HG03064 (cell line): ENCODE data around the gene NXPE4.
"Not testable (repeated sequence)": the region's sequence is repeated elsewhere in the genome, so short reads cannot be mapped to it uniquely, and the experiment has no call there.

Source experiments
- ATAC-seq: cut with Tn5 transposase; IDR thresholded peaks from one replicate; pipeline ENCODE4 v1.9.1; 2021; ENCODE audit warnings: low read depth; ENCODE audit not compliant: unreplicated experiment

The NXPE4 gene

DNA sequence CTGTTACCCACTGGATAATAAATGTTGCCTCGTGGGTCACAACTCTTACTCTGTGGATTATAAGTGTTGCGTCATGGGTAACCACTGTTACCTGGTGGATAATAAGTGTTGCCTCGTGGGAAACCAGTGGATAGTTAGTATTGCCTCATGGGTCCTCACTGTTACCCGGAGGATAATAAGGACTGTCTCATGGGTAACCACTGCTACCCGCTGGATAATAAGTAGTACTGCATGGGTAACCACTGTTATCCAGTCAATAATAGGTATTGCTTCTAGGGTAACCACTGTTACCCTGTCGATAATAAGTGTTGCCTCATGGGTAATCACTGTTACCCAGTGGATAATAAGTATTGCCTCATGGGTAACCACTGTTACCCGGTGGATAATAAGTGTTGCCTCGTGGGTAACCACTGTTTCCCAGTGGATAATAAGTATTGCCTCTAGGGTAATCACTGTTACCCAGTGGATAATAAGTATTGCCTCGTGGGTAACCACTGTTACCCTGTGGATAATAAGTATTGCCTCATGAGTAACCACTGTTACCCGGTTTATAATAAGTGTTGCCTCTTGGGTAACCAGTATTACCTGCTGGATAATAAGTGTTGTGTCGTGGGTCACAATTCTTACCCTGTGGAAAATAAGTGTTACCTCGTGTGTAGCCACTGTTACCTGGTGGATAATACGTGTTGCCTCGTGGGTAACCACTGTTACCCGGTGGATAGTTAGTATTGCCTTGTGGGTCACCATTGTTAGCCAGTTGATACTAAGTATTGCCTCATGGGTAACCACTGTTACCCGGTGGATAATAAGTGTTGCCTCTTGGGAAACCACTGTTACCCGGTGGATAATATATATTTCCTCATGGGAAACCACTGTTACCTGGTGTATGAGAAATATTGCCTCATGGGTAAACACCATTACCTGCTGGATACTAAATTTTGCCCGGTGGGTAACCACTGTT lies 15.7 kb upstream of the NXPE4 start:
- ATAC-seq, result no peak

DNA sequence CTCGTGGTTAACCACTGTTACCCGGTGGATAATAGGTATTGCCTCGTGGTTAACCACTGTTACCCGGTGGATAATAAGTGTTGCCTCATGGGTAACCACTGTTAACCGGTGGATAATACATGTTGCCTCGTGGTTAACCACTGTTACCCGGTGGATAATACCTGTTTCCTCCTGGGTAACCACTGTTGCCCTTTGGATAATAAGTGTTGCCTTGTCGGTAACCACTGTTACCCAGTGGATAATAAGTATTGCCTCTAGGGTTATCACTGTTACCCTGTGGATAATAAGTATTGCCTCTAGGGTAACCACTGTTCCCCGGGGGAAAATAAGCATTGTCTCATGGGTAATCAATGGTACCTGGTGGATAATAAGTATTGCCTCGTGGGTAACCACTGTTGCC lies 15.0 kb upstream of the NXPE4 start:
- ATAC-seq, result no peak

DNA sequence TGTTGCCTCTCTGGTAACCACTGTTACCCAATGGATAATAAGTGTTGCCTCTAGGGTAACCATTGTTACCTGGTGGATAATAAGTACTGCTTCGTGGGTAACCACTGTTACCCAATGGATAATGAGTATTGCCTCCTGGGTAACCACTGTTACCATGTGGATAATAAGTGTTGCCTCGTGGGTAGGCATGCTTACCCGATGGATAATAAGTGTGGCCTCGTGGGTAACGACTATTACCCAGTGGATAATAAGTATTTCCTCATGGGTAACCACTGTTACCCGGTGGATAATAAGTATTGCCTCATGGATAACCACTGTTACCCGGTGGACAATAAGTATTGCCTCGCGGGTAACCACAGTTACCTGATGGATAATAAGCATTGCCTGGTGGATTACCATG lies 13.8 kb upstream of the NXPE4 start:
- ATAC-seq, result no peak

DNA sequence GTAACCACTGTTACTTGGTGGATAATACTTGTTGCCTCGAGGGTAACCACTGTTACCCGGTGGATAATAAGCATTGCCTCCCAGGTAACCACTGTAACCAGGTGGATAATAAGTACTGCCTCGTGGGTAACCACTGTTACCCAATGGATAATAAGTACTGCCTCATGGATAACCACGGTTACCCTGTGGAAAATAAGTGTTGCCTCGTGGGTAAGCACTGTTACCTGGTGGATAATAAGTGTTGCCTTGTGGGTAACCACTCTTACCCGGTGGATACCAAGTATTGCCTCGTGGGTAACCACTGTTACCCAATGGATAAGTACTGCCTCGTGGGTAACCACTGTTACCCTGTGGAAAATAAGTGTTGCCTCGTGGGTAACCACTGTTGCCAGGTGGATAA lies 13.0 kb upstream of the NXPE4 start:
- not testable (repeated sequence) for ATAC-seq

DNA sequence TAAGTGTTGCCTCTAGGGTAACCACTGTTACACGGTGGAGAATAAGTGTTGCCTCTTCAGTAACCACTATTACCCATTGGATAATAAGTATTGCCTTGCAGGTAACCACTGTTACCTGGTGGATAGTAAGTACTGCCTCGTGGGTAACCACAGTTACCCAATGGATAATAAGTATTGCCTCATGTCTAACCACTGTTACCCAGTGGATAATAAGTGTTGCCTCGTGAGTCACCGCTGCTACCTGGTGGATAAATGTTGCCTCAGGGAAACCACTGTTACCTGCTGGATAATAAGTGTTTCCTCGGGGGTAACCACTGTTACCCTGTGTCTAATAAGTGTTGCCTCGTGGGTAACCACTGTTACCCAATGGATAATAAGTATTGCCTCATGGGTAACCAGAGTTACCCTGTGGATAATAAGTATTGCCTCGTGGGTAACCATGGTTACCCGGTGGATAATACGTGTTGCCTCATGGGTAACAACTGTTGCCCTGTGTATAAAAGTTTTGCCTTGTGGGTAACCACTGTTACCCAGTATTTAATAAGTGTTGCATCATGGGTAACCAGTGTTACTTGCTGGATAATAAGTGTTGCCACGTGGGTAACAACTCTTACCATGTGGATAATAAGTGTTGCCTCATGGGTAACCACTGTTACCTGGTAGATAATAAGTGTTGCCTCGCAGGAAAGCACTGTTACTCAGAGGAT lies 12.3 kb upstream of the NXPE4 start:
- ATAC-seq, result no peak

DNA sequence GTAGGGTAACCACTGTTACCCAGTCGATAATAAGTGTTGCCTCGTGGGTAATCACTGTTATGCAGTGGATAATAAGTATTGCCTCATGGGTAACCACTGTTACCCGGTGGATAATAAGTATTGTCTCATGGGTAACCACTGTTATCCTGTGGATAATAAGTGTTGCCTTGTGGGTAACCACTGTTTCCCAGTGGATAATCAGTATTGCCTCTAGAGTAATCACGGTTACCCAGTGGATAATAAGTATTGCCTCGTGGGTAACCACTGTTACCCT lies 11.2 kb upstream of the NXPE4 start:
- not testable (repeated sequence) for ATAC-seq

DNA sequence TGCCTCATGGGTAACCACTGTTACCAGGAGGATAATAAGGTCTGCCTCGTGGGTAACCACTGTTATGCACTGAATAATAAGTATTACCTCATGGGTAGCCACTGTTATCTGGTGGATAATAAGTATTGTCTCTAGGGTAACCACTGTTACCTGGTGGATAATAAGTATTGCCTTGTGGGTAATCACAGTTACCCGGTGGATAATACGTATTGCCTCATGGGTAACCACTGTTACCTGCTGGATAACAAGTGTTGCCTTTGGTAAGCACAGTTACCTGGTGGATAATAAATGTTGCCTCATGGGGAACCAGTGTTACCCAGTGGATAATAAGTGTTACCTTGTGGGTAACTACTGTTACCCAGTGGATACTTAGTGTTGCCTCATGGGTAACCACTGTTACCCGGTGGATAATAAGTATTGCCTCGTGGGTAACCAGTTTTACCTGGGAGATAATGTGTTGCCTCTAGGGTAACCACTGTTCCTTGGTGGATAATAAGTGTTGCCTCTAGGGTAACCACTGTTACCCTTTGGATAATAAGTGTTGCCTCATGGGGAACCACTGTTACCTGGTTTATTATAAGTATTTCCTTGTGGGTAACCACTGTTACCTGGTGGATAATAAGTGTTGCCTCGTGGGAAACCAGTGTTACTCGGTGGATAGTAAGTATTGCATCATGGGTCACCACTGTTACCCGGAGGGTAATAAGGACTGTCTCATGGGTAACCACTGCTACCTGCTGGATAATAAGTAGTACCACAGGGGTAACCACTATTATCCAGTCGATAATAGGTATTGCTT lies 10.6 kb upstream of the NXPE4 start:
- no peak for ATAC-seq

DNA sequence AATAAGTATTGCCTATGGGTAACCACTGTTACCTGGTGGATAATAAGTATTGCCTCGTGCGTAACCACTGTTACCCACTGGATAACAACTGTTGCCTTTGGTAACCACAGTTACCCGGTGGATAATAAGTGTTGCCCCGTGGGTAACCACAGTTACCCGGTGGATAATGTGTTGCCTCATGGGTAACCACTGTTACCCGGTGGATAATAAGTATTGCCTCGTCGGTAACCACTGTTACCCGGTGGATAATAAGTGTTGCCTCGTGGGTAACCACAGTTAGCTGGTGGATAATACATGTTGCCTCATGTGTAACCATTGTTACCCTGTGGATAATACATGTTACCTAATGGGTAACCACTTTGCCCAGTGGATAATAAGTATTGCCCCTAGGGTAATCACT lies 9.8 kb upstream of the NXPE4 start:
- no peak for ATAC-seq

DNA sequence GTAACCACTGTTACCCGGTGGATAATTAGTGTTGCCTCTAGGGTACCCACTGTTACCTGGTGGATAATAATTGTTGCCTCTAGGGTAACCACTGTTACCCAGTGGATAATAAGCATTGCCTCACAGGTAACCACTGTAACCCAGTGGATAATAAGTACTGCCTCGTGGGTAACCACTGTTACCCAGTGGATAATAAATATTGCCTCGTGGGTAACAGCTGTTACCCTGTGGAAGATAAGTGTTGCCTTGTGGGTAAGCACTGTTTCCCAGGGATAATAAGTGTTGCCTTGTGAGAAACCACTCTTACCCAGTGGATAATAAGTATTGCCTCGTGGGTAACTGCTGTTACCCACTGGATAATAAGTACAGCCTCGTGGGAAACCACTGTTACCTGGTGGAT lies 9.3 kb upstream of the NXPE4 start:
- no peak for ATAC-seq

DNA sequence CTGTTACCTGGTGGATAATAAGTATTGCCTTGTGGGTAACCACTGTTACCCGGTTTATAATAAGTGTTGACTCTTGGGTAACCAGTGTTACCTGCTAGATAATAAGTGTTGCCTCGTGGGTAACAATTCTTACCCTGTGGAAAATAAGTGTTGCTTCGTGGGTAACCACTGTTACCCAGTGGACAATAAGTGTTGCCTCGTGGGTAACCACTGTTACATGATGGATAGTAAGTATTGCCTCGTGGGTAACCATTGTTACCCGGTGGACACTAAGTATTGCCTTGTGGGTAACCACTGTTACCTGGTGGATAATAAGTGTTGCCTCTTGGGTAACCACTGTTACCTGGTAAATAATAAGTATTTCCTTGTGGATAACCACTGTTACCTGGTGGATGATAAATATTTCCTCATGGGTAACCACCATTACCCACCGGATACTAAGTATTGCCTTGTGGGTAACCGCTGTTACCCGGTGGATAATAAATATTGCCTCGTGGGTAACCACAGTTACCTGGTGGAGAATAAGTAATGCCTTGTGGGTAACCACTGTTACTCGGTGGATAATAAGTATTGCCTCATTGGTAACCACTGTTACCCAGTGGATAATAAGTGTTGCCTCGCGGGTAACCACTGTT lies 8.7 kb upstream of the NXPE4 start:
- ATAC-seq, result no peak

DNA sequence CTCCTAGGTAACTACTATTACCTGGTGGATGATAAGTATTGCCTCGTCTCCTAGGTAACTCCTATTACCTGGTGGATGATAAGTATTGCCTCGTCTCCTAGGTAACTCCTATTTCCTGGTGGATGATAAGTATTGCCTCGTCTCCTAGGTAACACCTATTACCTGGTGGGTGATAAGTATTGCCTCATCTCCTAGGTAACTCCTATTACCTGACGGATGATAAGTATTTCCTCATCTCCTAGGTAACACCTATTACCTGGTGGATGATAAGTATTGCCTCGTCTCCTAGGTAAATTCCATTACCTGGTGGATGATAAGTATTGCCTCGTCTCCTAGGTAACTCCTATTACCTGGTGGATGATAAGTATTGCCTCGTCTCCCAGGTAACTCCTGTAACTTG lies 7.6 kb upstream of the NXPE4 start:
- ATAC-seq, result not testable (repeated sequence)

DNA sequence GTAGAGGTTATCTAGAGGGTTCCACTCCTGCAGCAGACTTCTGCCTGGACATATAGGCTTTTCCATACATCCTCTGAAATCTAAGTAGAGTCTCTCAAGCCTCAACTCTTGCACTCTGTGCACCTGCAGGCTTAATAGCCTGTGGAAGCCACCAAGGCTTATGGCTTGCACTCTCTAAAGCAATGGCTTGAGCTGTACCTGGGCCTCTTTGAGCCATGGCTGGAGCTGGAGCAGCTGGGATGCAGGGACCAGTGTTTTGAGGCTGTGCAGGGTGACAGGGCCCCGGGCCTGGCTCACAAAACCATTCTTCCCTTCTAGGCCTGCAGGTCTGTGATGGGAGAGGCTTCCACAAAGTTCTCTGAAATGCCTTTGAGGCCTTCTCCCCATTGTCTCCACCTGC lies 2.9 kb upstream of the NXPE4 start:
- no peak for ATAC-seq

DNA sequence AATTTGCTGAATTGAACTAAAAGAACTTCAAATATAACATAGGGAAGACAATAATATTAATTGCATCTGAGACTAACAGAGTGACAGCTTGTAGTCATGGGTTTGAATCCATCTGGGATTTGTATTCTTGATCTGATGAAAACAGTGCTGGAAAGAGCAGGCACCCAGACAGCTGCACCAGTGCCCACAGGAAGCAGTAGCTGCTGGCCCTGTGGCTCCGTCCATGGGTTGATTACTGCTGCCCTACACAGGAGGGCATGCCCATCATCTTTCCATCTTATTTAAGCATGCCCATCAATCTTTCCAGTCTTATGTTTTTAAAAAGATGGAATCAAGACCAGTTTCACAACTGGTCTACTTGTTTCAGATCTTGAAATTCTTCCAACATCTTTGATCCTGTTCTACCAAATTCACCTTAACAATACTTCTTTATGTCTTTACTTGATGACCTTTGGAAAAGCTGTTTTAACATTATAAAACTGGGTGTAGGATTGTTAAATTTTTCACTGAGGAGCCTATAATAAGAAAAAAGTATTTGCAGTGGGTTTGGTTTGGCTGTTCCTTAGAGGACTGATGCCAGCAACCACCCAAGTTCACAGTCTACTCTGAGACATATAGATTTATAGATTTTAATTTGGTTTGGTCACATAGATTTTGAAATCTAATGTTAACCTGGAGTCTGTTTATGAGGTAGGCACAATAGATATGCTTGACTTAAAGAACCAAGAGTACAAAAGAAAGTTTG lies 761 bp upstream of the NXPE4 start:
- ATAC-seq, result no peak

DNA sequence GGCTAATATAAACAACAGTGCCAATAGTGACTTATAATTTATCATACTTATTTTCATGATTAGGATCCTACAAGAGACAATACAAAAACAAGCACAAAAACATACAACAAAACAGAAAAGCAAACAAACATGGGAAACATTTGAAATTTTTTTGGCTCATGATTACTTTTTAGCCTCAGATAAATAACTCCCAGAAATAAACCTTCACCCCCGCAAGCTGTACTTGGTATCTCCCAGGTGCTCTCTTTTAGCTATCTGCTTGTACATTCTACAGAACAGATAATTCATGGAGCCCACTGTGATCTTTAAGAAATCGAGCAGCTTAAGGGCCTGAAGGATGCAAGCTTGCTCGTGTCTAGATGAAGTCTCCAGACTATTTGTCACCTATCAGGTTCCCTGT lies 883 bp downstream of the NXPE4 start:
- ATAC-seq, result no peak

DNA sequence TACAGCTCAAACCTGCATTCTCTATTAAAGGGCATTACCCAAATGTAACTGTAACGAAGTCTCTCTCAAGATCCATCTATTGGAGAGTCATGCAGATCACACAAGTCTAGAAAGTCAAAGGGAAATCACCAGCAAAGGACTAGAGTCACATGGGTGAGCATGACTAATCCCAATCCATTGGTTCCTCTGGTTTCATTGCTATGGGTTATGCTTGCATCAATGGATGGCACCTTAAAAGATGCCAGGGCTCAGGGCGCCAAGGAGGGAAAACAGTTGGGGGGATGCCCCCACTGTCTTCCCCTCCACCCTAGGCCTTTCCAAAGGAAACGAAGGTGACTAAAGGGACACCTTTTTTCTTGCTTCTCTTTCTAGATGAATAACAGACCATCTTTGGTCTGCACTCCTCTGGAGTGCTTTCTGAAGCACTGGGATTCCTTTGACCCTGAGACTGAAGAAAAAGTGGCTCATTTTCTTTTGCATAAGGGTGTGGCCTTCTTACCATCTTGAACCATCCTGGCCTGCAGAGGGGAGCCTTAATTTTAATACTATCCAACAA lies 8.1 kb downstream of the NXPE4 start:
- no peak for ATAC-seq

DNA sequence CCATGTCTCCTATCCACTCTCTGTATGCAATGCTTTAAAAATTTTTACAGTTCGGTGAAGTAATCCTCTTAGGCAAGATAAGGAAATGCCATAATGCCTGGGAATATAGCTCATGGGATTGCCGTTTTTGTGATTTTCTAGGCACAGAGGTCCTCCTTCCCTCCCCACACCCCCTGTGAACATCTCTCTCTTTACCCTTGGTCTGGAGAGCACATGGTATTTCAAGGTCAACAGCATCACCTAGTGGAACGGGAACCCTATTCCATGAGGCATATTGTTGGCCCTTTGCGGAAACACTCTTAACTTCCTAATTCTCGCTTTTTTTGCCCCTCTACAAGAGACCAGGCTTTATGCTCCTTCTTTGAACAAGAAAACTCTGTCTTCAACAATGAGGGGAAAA lies 8.8 kb downstream of the NXPE4 start:
- ATAC-seq, result no peak

DNA sequence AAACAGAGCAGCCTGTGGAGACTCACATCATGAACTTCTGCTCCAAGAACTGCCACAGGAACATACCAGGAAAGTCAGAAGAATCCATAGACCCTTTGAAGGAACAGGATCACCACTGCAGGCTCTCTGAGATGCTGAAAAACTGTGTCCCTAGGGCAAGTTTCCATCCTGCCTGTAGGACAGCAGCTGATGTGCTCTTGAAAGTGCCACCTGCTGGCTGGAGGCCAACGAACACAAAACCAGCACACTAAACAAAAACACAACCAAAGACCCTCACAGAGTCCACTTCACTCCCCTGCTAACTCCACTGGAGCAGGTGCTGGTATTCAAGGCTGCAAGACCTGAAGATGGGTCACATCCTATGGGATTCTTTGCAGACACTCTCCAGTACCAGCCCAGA lies 23.9 kb downstream of the NXPE4 start:
- no peak for ATAC-seq

DNA sequence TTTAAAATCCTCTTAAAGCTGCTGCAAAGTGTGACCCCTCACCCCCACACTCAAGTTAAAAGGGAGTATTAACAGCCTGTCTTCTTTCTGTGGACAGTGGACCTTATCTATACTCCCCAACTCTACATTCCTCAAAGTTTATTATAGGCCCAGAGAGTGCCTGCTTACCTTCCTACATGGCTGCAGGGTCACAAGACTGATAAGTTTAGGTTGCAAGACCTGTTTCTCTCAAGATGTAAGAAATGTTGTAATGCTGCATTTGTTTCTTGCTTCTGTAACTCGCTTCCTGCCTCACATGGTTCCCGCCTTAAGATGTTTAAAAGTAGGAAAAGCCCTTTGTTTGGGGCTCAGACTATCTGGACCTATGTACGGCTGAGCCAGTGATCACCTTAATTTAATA lies 25.8 kb downstream of the NXPE4 start:
- ATAC-seq, result no peak

DNA sequence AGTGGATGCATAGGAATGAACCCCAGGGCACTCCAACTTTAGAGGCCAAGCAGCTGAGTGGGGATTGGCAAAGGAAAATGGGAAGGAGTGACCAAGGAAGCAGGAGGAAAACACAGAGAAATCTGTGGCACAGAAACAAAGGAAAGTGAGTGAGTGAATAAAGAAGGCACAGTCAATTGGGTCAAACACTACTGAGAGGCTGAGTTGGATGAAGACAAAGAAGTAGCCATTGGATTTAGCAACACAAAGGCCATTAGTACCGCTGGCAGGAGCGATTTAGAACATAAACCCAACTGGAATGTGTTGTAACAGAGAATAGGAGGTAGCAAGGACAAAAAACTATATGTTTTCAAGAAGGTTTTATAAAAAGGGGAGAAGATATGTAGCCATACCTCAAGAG lies 29.3 kb downstream of the NXPE4 start:
- ATAC-seq, result no peak

DNA sequence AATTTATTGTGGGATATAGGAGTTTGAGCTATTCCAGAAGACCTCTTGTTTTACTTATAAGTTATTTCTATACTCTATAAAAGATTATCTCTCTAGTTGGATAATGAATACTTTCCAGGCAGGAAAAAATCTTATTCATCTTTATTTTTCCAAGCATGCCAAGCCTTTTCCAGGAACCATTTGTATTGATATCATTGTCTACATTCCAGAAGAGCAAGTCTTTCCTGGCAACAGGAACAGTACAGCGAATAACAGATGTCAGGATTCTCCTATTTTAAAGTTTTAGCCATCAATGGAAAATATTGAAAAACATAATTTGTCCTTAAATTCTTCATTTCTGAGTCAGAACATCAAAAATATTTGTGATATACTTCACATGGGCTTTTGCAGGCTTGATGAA lies 30.8 kb downstream of the NXPE4 start:
- no peak for ATAC-seq
